Ammon's horn (tissue), 1 donor: ENCODE data around the gene RSPRY1.

ENCODE experiments used
- DNase-seq: peaks from one replicate; pipeline ENCODE4 v3.0.0-alpha.2; 2016; ENCODE audit warnings: low spot score

Gene RSPRY1

DNA sequence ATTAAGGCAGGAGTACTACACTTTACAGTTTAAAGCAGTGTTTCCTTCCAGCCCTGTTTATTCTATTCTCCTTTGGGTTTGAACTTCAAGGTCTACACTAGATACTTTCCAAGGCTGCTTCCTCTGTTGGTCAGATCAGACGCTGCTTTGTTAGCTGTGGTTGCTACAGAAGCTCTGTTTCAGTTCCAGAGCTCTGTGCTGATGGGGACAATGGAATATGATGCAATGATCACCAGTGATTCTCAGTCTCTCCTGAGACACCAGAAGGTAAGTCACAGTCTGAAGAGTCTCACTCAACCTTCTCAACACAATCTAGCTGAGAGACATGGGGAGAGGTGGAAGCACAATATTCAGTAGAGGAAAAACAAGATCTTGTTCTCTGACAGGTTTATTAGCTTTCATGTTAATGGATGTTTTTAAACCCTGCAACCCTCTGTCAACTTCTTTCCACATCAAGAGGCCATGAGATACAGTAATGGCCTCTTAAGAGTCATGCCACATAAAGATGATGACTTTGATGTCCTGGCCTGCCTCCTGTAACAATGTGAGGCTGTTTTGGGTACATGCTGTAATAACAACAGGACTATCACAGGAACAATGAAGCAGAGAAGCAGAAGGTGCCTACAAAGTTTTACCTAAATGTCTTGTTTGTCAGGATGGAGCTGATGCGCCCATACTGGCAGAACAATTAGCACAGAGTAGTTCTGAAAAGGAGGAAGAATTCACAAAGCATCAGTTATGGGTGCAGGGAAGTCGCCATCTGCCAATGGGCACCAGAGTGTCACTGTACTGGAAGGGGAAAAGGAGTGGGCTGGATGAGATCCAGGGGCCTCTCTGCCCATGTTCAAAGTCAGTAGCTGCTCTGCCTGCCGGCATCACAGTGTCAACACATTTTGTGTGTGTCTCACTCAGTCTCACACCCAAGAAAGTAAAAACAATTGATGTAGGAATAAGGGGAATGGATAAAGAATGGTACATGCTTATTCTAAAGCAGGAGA, 33.7 kb upstream of the RSPRY1 start:
- peak; percentile 54 for DNase-seq

DNA sequence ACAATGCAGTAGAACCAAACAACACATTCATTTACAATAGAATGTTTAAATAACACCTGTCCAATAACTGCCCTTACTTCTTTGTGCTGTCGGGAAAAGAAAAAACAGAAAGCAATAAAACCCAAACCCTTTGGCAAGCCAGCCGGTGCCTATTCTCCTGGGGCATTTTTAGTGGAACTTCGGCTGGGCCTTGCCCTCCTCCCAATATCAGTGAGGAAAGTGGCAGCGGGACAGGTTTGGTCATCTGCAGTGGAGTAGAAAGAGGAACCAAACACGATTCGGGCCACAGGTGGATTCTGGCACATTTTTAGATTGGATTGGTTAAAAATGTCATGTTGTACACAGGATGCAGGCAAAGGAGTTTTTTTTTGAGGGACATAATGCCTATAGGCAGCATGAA, 32.3 kb upstream of the RSPRY1 start:
- no peak for DNase-seq

DNA sequence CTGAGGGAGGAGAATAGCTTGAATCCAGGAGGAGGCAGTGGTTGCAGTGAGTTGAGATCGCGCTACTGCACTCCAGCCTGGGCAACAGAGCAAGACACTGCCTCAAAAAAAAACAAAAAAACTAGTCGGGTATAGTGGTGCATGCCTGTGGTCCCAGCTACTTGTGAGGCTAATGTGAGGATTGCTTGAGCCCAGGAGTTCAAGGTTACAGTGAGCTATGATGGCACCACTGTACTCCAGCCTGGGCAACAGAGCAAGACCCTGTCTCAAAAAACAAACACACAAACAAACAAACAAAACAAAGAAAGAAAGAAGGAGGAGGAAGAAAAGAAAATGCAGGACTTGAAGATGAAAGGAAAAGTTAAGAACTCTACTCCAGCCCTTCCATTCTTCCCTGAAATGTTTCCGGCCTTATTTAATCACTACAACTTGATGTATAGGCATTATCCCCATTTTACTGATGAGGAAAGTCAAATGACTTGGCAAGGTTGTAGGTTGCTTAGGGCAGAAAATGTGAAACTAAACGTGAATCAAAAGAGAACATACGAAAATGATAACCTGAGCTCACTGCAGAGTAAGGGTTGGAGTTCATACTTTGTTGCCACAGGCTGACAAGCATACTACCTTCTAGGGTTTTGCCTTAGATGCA, 30.3 kb upstream of the RSPRY1 start:
- no peak for DNase-seq

DNA sequence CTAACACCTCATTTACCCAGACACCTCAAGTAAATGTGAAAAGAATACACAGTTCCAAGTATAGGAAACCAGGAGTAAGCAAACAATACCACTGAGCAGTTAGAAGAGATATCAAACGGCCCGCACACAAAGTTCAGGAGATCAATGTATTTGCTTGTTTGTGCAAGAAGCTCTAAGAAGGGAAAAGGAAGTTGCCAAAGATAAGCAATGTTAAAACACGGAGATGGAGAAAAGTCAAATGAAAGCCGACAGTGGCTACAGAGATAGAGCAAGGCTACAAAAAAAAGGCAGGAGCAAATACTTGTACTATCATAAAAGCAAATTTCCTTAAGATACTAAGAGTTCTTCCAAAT, 29.8 kb upstream of the RSPRY1 start:
- DNase-seq, result no peak

DNA sequence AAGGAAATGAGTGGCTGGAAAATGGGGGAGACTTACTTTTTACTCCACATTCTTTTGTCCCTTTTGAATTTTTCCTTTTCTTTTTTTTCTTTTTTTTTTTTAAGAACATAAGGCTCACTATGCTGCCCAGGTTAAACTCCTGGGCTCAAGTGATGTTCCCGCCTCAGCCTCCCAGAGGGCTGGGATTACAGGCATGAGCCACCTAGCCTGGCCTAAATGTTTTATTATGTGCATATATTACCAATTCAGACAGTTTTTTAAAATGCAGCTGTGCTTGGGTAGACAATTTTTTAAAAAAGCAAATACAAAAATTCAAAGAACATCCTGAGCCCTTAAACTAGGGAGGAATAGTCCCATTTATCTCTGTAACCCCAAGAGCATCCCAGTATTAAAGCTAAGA, 28.6 kb upstream of the RSPRY1 start:
- DNase-seq, result no peak

DNA sequence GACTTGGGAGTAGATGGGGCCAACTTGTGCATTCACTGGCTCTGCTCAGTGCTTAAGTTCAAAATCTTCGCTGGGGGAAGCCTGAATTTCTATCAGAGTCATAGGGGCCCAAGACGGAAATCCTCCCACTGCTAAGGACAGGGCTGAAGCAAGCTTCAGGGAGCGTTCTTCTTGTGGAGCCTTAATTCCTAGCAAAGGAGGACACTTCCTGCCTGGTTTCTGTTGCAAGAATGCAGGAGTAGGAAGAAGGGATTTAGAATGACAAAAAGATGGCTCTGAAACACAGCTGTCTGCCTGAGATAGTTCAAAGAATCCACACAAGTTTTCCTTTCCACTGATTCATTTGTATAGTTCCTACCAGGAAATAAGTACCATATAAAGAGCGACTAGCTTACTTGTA, 26.7 kb upstream of the RSPRY1 start:
- no peak for DNase-seq

DNA sequence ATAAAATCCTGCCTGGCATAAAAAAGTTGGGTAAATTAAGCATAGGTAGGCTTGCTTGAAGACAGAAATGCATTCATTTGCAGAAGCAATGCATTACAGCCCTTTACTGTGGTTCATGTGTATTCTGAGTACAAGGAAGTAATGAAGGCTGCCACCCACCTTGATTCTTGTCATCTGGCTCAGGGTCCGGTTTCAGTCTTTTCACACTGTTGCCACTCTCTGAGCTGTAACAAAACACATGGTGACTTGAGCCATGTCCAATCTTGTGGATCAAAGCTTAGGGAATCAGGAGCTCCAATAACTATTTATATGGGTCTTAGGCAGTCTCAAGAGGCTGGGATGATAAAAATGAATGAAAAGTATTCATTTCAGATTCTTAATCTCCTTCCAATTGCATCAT, 22.3 kb upstream of the RSPRY1 start:
- DNase-seq, result no peak

DNA sequence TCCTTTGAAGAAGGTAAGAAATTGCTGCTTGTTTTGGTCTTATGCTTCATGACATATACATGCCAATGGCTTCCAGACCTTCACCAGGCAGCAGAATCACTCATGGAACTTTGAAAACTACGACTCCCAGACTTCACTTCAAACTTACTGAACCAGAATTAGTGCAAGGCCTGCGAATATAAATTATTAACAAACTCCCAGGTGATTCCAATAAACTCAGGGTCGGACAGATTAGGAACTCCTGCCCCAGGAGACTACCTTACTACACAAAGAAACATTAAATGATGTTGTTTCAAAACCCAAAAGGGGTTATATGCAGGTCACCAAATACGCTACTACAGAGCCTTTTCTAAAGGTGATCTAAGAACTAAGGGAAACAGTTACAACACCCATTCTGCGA, 20.6 kb upstream of the RSPRY1 start:
- DNase-seq, result no peak

DNA sequence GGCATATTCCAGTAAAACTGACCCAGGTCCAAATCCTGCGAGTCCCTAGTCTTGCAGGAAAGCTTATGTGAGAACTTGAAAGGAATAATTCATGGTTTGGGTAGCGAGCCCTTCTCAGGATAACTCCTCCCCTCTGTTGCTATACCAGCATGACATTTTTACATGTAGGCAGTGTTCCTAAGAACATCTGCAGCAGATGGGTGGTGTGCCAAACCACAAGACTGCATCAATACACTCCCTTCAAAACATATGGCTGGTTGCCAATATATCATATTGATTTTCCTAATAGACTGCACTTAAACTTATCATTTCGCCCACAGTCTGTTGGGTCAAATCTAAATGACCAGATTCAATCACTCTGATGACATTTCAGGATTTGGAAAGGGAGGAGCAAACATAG, 20.2 kb upstream of the RSPRY1 start:
- DNase-seq, result no peak

DNA sequence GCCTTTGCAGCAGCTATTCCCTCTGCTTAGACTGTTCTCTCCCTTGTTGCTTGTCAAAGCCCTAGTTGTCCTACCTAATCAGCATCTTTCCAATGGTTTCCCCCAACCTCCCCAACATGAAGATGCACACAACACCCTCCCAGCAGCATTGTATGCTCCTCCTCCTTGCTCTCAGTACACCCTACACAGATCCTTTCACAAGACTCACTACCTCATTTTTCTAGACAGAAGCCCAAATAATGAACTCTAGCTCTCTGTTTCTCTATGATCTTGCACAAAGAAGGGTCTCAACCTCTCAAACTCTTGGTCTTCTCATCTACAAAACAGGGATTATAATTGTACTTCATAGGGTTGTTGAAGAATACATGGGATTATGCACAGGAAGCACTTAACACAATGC, 19.7 kb upstream of the RSPRY1 start:
- DNase-seq, result no peak

DNA sequence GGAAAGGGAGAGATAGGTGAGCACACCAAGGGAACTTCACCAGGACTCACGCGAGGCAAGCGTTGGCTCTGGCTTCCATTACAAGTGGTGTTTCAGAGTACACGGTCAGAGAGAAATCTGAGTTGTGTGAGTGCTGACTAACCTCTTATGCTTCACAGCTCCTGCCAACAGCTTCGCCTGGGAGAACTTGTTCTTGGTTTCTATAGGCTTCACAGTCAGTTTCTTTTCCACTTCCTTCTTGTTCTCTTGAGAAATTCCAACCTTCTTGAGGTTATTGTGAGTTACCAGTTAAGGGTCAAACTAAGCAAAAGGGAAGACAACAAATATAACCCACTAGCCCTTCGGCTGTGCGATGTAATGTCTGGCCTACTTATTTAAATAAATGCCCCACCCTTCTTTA, 19.2 kb upstream of the RSPRY1 start:
- no peak for DNase-seq

DNA sequence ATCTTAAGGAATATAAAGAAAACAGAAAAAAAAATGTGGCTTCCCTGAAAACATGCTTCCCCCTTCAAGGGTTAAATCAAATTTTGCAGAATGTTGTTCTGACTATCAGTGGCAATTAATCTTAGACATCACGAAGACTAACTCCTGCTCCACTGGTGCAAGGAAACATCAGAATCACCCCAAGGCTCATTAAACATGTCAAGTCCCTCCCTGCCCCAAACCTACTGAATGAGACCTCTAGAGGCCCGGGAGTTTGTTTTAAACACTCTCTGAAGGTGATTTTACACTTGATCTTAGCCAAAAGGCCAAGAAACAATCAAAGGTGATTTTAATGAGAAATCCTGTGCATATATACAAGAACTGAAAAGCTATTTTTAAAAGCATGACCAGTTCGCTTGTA, 18.6 kb upstream of the RSPRY1 start:
- no peak for DNase-seq

DNA sequence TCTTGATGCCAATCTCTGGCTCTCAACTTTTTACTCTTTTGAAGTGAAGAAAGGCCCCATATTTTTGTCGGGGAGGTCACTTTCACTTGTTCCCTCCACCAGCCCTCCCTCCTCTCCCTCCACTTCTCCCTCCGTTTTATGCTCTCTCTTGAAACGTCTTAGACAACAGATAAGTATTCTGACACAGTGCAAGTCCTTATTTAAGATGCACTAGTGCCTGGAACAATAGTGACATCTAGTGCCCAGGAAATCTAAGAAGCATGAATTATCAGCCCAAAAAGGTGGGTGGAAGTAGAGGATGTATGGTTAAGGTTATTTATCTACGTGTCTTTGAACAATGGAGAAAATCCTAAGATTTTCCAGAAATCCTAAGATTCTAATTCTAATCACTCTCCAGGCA, 18.2 kb upstream of the RSPRY1 start:
- DNase-seq, result peak; percentile 91

DNA sequence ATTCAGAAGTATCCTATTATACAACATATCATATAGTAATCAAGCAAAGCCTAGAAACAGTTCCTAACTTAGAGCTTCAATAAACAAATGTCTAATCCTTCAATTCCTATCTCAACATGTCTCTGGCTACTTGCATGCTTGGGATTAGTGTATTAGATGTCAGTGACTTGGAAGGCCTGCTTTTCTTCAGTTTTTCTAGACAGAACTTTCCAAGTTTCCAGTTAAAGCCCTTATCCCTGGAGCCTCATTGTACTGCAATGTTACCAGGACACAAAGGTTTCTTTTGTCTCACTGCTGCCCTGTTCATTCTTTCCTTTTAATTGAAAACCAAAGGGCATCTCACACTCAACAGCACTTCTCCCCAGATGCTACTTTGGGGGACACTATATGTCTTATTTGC, 16.8 kb upstream of the RSPRY1 start:
- no peak for DNase-seq

DNA sequence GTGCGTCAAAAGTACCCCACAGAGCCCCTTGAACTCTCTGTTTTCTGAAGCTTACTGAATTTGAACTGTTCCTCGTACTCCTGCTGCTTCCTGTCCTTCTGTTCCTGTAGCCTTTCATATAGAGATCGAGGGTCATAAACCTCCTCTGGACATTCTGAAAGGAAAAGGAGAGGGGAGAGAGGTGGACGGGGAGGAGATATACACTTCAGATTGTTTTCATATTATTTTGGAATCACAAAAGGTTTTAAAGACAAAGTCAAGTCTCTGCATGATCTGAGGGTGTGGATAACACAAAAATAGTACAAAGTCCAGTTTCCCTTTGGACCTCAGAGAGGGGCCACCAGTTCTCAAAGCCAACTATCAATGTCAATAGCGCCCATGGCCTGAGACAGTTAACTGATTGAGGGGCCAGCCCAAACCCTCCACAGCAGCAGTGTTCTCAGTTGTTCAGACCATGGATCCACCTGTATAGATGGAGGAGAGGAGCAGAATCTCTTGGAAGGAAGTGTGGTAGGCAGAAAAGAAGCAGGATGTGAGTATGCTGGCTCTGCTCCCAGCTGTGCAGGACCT, 13.3 kb upstream of the RSPRY1 start:
- DNase-seq, result no peak

DNA sequence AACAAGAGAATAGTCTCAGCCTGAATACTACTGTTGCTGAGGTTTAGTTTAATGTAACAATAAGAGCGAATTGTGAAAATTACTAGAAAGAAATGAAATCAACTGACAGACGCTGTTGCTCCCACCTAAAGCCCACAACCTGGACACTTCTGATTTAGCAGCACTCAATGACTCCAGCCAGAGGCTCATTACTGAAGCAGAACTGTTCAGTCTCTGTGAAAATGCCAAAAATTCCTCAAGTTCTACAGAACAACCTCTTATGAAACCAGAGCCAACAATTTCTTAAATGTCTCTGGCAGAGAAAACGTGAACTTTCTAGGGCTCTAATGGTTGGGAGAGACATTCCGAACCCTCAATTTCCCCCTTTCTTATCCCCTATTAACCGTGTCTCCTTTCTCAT, 10.2 kb upstream of the RSPRY1 start:
- DNase-seq, result no peak

DNA sequence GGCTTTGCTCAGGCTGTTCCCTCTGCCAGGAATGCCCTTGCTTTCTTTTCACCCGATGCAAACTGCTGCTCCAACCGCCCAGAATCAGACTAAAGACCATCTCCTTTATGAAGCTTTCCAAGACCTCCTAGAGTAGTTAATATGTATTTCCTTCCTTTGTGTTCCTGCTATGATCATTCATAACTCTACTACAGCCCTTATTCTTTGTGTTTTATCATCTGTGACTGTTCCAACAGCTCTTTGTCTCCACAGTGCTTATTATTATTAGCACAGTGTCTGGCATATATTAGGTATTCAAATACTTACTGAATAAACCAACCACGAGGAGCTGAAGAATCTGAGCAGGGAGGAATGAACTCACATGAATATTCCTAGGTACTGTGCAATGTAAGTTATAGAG, 7.9 kb upstream of the RSPRY1 start:
- DNase-seq, result no peak

DNA sequence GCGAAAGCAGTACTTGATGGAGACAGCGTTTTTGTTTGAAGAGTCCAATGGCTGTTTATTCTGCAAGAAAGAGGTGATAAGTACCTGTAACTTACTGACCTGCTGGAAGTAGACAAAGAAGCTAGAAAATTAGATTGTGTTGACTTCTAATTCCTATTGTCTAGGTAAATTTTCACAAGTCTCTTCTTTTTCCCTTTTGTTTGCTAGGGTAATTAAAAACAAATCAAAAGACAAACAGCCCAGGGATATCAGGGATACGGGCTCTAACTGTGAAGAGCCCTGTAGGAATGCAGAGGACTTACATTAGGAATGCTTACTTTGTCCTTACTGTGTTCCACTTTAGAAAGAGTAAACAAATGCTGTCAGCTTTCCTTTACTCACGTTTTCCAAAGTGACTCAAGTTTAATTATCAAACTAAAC, 7.3 kb upstream of the RSPRY1 start:
- no peak for DNase-seq

DNA sequence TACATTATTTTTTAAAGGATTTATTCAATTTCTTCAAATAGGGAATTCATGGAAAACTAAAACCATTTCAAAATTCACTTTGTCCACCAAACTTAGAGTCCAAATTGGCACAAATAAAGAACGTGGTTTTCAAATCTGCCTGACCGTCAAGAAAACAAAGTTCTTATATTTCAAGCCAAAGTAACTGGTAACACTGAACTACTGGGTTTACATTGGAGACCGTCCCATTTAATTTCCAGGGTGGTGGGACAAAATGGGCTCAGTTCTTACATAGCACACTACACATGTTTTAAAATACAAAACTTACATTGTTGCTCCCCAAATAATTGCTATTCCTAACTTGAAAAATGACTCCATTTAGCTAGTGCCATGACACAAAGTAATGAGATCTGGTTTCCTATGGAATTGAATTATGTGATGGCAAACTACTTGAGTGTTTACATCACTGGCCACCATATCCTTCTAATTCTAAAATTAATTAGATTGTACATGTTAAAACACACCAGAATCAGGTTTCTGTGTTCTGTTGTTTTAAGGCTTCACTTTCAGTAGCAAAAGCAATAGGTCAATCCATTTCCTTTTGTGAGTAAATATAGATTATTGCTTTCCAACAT, 6.8 kb upstream of the RSPRY1 start:
- no peak for DNase-seq

DNA sequence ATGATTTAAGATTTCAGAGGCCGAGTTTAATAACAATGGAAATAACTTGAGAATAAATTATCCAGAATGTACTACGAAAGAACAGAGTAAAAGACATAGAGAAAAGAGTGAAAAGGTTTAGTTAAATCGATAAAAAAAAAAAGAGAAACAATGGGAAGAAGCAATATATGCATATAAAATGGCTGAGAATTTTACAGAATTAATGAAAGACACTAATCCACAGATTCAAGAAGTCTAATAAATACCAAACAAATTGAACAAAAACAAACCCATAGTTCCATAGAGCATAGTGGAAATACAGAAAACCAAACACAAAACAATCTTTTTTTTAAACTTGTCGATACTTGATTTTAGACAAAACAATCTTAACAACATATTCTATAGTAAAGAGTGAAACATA, 2.0 kb upstream of the RSPRY1 start:
- no peak for DNase-seq

DNA sequence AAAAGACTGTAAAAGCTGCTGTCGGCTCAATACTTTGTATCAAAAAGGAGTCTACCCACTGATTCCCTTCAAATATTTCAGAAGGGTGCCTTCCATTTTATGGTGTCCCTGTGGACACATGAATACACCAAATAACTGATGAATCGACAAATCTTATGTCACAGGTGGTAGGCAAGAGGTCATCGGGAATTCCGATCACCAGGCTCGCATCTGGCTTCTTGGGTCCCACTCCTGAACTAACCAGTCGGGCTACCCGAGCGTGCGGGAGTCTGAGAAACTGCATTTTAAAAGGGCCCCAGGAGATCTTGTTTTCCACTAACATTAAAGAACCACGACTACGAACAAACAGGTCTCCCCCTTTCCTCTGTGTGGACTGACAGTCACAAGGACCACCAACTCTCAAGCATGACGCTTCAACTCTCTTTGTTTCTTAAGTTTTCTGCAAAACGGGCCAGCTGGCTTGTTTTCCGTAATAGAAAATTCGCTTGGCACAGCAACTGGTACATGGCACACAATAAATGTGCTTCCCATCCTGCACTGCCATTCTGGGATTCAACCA, 1.2 kb upstream of the RSPRY1 start:
- DNase-seq, result no peak

DNA sequence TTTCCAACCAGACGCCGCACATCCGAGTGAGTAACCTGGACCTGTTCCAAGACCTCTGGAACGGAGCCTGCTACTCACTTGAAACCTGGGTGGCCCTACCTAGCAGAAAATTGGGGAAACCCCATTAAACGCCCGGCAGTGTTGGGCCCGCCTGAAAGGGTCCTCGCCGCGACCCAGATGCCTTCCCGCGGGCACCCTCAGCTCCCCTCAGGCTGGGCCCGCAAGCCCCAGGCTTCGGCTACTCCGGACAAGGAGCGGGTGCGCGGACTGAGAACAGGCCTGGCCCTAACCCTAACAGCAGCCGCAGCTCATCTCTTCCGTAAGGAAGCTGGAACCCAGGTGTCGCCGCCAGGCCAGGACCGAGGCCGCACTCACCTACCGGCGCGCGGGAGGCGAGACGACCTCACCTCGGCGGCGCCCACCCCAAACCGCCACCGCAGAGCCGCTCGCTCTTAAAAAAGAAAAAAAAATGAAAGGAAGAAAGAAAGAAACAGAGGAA, 634 bp upstream of the RSPRY1 start:
- peak; percentile 64 for DNase-seq
